Sigmoid colon (tissue), 7 donors: ENCODE measurements around the gene PIK3R4. TPM values are rescaled to one million over a fixed set of nuclear protein-coding genes. Genes with fewer than 3 reads are reported as not detected.

ENCODE experiments used
- DNase-seq: peaks from one replicate; pipeline ENCODE4 v3.0.0-alpha.2; 2019
- H3K27ac ChIP-seq, 4 donors: fragments of 200-600 bp; sonication (generic); one replicate each; pipeline ENCODE4 v1.5.1; 2016 to 2019; ENCODE audit warnings: mild to moderate bottlenecking in 1 of 4
- H3K27me3 ChIP-seq, 3 donors: fragments of 200-600 bp; sonication (generic); one replicate each; pipeline ENCODE4 v1.5.1; 2019; ENCODE audit warnings: mild to moderate bottlenecking in 1 of 3
- H3K36me3 ChIP-seq, 4 donors: fragments of 200-600 bp; sonication (generic); one replicate each; pipeline ENCODE4 v1.5.1; 2016 to 2019
- H3K4me1 ChIP-seq, 4 donors: fragments of 200-600 bp; sonication (generic); one replicate each; pipeline ENCODE4 v1.5.1; 2017 to 2019
- H3K4me3 ChIP-seq, 4 donors: fragments of 200-600 bp; sonication (generic); one replicate each; pipeline ENCODE4 v1.5.1; 2017 to 2019; ENCODE audit warnings: mild to moderate bottlenecking in 2 of 4, moderate library complexity in 1 of 4
- H3K9me3 ChIP-seq, 4 donors: fragments of 200-600 bp in 3 of 4; sonication (generic) in 3 of 4; one replicate each; pipeline versions ENCODE4 v1.5.1 to v1.6.1; 2013 to 2019
- CTCF ChIP-seq, 4 experiments: fragments of 450-650 bp in 3 of 4; fragments of 200-600 bp in 1 of 4; IDR thresholded peaks; one replicate each; pipeline ENCODE4 v1.5.1; 2016 to 2019; ENCODE audit warnings: antibody characterized with exemption in 4 of 4, mild to moderate bottlenecking in 3 of 4, moderate library complexity in 2 of 4
- EP300 ChIP-seq, 4 donors: sonication (generic); formaldehyde crosslinking; IDR thresholded peaks; one replicate each; pipeline ENCODE4 v1.6.1; 2017; ENCODE audit warnings: antibody characterized with exemption in 4 of 4
- POLR2A ChIP-seq, 2 donors: fragments of 450-650 bp; IDR thresholded peaks; one replicate each; pipeline ENCODE4 v1.6.1; 2016; ENCODE audit warnings: antibody characterized with exemption in 2 of 2, mild to moderate bottlenecking in 2 of 2, moderate library complexity in 2 of 2
- POLR2AphosphoS5 ChIP-seq, 4 donors: sonication (generic); formaldehyde crosslinking; IDR thresholded peaks; one replicate each; pipeline ENCODE4 v1.6.1; 2017; ENCODE audit warnings: antibody characterized with exemption in 4 of 4
- WGBS, 2 donors: extraction: QIAGEN DNeasy Blood & Tissue Kit; methylation state at CpG; one replicate each; pipeline ENCODE4 v1.1.7; 2013; 5-methylcytosine and 5-hydroxymethylcytosine counted together
- intact Hi-C: fragments of 100-400 bp; cut with DNase I; formaldehyde crosslinking; loops from one replicate; pipeline ENCODE4 v1.15.1; 2023
- polyA plus RNA-seq, 3 donors: library from polyadenylated mRNA; stranded (reverse); fragments of 200-250 nt; gene quantifications; one replicate each; pipeline ENCODE4 v1.2.3, GENCODE V29; 2013
- total RNA-seq, 4 donors: library from RNA; depleted of rRNA; stranded (reverse); fragments of >200 nt; gene quantifications; one replicate each; pipeline ENCODE4 v1.1.0, GENCODE V29; 2016
- donor health status: healthy with polysubstance abuse.
- donor health status: Bipolar disorder and iron deficiency.
- donor health status: healthy.

Gene PIK3R4
- total and polyA plus RNA-seq, 7 donors, result 9.6 to 39.2 (median 25.8) TPM

- Histone ChIP-seq H3K4me1 (no peaks in the 10 kb centered on the region), H3K27ac (no peak overlapping the region), H3K9me3 (no peaks in the 10 kb centered on the region), H3K36me3 (no peaks in the 10 kb centered on the region), H3K27me3 (no peaks in the 10 kb centered on the region), H3K4me3 (no peak overlapping the region)
- WGBS, 2 donors, result 24 to 70% methylated on average over 5 of the region's 5 CpGs
- TF ChIP-seq EP300 (IDR thresholded peaks at IDR 0.05) (no peak), POLR2AphosphoS5 (IDR thresholded peaks at IDR 0.05) (no peak)
- intact Hi-C loops, result no loop called here
- DNase-seq, result no peak
These were observed 9.0 kb upstream of the PIK3R4 start for GRCh38 chr3:130755666-130756065.

- WGBS, 2 donors, result 61 to 63% methylated on average over 1 of the region's 1 CpG
These were observed 2.4 kb upstream of the PIK3R4 start for GRCh38 chr3:130748981-130749380.

GRCh38 chr3:130748467-130748861 is 1.8 kb upstream of the PIK3R4 start:
- TF ChIP-seq POLR2A (IDR thresholded peaks at IDR 0.05) (no peak), CTCF (IDR thresholded peaks at IDR 0.05) (no peak), POLR2AphosphoS5 (IDR thresholded peaks at IDR 0.05) (no peak)
- intact Hi-C loops, result loop anchor here (10.0 kb wide), 1 partner anchor 636 kb away; the partner anchor contains the start of gene NUDT16
- peaks cover 0 to 11% (median 0%) of the 10 kb centered on the region in 4 donors for H3K36me3 ChIP-seq
- no peak for DNase-seq
- H3K27me3 ChIP-seq, result no peaks in the 10 kb centered on the region
- 53 to 64% methylated on average over 3 of the region's 3 CpGs for WGBS, 2 donors
- peaks cover 0 to 35% (median 29%) of the 10 kb centered on the region in 4 donors for H3K4me1 ChIP-seq
- peak overlapping the region; percentile 82 to 91 (median 88) for H3K27ac ChIP-seq
- no peaks in the 10 kb centered on the region for H3K9me3 ChIP-seq
- H3K4me3 ChIP-seq, result peak overlapping the region in 3 of 4 donors; percentile 75 to 95 (median 91)

More at GRCh38 chr3:130748981-130749380, 2.4 kb upstream of the PIK3R4 start:
- Histone ChIP-seq H3K27ac (peak overlapping the region in 3 of 4 donors; percentile 82 to 91 (median 91)), H3K4me1 (peaks cover 0 to 30% (median 23%) of the 10 kb centered on the region in 4 donors), H3K27me3 (no peaks in the 10 kb centered on the region), H3K36me3 (peaks cover 0 to 6% (median 0%) of the 10 kb centered on the region in 4 donors), H3K4me3 (no peak overlapping the region), H3K9me3 (no peaks in the 10 kb centered on the region)
- intact Hi-C loops, result loop anchor here (10.0 kb wide), 1 partner anchor 636 kb away; the partner anchor contains the start of gene NUDT16
- TF ChIP-seq CTCF (IDR thresholded peaks at IDR 0.05) (no peak), EP300 (IDR thresholded peaks at IDR 0.05) (no peak), POLR2AphosphoS5 (IDR thresholded peaks at IDR 0.05) (no peak), POLR2A (IDR thresholded peaks at IDR 0.05) (no peak)
- DNase-seq, result no peak

GRCh38 chr3:130743354-130743753 is 3.3 kb downstream of the PIK3R4 start:
- 91 to 93% methylated on average over 2 of the region's 2 CpGs for WGBS, 2 donors
- Histone ChIP-seq H3K4me1 (peaks cover 0 to 58% (median 49%) of the 10 kb centered on the region in 4 donors), H3K36me3 (peaks cover 0 to 11% (median 0%) of the 10 kb centered on the region in 4 donors), H3K9me3 (no peaks in the 10 kb centered on the region), H3K27ac (no peak overlapping the region), H3K27me3 (no peaks in the 10 kb centered on the region), H3K4me3 (no peak overlapping the region)
- intact Hi-C loops, result loop anchor here (10.0 kb wide), 1 partner anchor 641 kb away; the partner anchor contains the start of gene NUDT16
- TF ChIP-seq EP300 (IDR thresholded peaks at IDR 0.05), result no peak
- no peak for TF ChIP-seq POLR2AphosphoS5 (IDR thresholded peaks at IDR 0.05)
- no peak for TF ChIP-seq POLR2A (IDR thresholded peaks at IDR 0.05)
- TF ChIP-seq CTCF (IDR thresholded peaks at IDR 0.05), result no peak
- DNase-seq, result no peak

- peaks cover 0 to 11% (median 0%) of the 10 kb centered on the region in 4 donors for H3K36me3 ChIP-seq
- no peak for DNase-seq
These were observed 4.6 kb downstream of the PIK3R4 start for GRCh38 chr3:130741946-130742610.

More at GRCh38 chr3:130741946-130742610, 4.6 kb downstream of the PIK3R4 start:
- H3K9me3 ChIP-seq, result no peaks in the 10 kb centered on the region
- intact Hi-C loops, result loop anchor here (10.0 kb wide), 1 partner anchor 643 kb away; the partner anchor contains the start of gene NUDT16
- TF ChIP-seq POLR2A (IDR thresholded peaks at IDR 0.05), result no peak
- TF ChIP-seq CTCF (IDR thresholded peaks at IDR 0.05), result no peak
- TF ChIP-seq EP300 (IDR thresholded peaks at IDR 0.05), result no peak
- no peak for TF ChIP-seq POLR2AphosphoS5 (IDR thresholded peaks at IDR 0.05)
- no peaks in the 10 kb centered on the region for H3K27me3 ChIP-seq
- 90 to 94% methylated on average over 6 of the region's 6 CpGs for WGBS, 2 donors
- no peak overlapping the region for H3K27ac ChIP-seq
- no peak overlapping the region for H3K4me3 ChIP-seq
- H3K4me1 ChIP-seq, result peaks cover 0 to 58% (median 45%) of the 10 kb centered on the region in 4 donors
